Mucosa of descending colon (tissue), 3 donors: ENCODE data around the gene FADS2. TPM values are rescaled to one million over a fixed set of nuclear protein-coding genes. Genes with fewer than 3 reads are reported as not detected.

Experiments
- ATAC-seq: fragments of 200-7000 bp; cut with Tn5 transposase; one replicate; pipeline ENCODE4 v1.9.1; 2020; ENCODE audit warnings: mild to moderate bottlenecking, moderate library complexity
- DNase-seq, 3 donors: peaks; one replicate each; pipeline ENCODE4 v3.0.0-alpha.2; 2020
- H3K36me3 ChIP-seq: fragments of 200-600 bp; one replicate; pipeline ENCODE4 v1.8.0; 2021; ENCODE audit warnings: low read depth, mild to moderate bottlenecking
- H3K4me1 ChIP-seq: fragments of 200-600 bp; one replicate; pipeline ENCODE4 v1.8.0; 2021; ENCODE audit warnings: low read depth, mild to moderate bottlenecking
- H3K4me3 ChIP-seq: fragments of 200-600 bp; one replicate; pipeline ENCODE4 v1.8.0; 2021; ENCODE audit warnings: mild to moderate bottlenecking
- H3K9me3 ChIP-seq: fragments of 200-600 bp; one replicate; pipeline ENCODE4 v1.8.0; 2021; ENCODE audit warnings: mild to moderate bottlenecking
- CTCF ChIP-seq: fragments of 200-600 bp; IDR thresholded peaks from one replicate; pipeline ENCODE4 v1.8.0; 2022; ENCODE audit warnings: antibody characterized with exemption, mild to moderate bottlenecking
- intact Hi-C, 2 donors: fragments of 100-400 bp; cut with DNase I in 1 of 2; cut with micrococcal nuclease in 1 of 2; formaldehyde crosslinking; loops; one replicate each; pipeline versions ENCODE4 v1.11.0 to v1.11.1; 2022; cut with DNase I, micrococcal nuclease
- total RNA-seq, 3 donors: library from RNA; stranded (reverse); fragmentation: NEBNext Ultra II Directional in 2 of 3; extraction: Animal tissue kit (Norgen Biotek cat#: 25700) in 2 of 3; gene quantifications; one replicate each; pipeline versions ENCODE4 v1.2.1 to v1.2.4, GENCODE V29; 2021 to 2023
- donor health status: DM: no; HTN: no; CAD: no; lungs with moderate emphysema.
- donor health status: DM: no; HTN: no; CAD: no.
- donor health status: DM: no; HTN: yes; CAD: no.

Gene FADS2
- total RNA-seq, 3 donors from 2014 or later: 2.5 to 29.3 (median 8.6) TPM

DNA sequence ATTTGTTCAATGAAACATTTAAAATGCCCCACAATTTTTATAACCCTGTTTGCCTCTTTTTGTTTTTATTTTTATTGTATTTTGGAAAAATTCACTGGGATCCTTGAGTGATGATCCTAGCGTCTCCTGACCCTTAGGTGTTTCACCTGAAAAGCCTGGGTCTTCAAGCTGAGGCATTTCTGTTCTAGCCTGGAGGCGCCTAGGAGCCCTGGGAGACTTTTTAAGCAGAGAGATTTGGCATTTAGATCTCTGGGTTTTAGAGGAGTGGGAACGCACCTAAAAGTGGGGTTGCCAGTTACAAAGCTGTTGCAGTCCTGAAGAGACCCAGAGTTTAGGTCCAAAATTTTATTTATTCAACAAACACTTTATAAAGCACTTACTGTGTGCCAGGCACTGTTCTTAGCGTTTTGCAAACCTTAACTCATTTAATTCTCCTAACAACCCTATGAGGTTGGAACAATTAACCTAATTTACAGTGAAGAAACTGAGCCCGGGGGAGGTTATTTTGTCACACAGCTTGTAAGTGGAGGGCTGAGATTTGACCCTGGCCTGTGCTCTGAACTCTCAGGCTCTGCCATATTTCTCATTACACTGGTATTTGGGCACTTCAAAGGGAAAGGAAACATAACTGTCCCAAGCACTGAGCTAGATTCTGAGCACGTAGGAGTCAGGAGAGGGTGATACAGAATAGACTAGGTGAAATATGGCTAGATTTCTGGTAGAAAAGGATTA lies 10.5 kb upstream of the FADS2 start:
- DNase-seq: no peak
- H3K4me3 ChIP-seq: no peak overlapping the region
- H3K9me3 ChIP-seq: no peaks in the 10 kb centered on the region
- TF ChIP-seq CTCF: no peak
- H3K4me1 ChIP-seq: peaks cover 17% of the 10 kb centered on the region
- ATAC-seq: no peak
- no peaks in the 10 kb centered on the region for H3K36me3 ChIP-seq
- intact Hi-C loops: no loop called here

- no peak for TF ChIP-seq CTCF
- H3K36me3 ChIP-seq: no peaks in the 10 kb centered on the region
- DNase-seq (no peak), ATAC-seq (peak; percentile 54)
- H3K4me1 ChIP-seq: peaks cover 17% of the 10 kb centered on the region
- intact Hi-C loops: no loop called here
- no peaks in the 10 kb centered on the region for H3K9me3 ChIP-seq
- H3K4me3 ChIP-seq: no peak overlapping the region
Measured at GRCh38 chr11:61820174-61820573, 7.9 kb upstream of the FADS2 start.

GRCh38 chr11:61826930-61827570 lies 1.1 kb upstream of the FADS2 start:
- DNase-seq (no peak), ATAC-seq (peak; percentile 31)
- intact Hi-C loops: no loop called here
- Histone ChIP-seq H3K4me1 (peaks cover 9% of the 10 kb centered on the region), H3K36me3 (no peaks in the 10 kb centered on the region), H3K9me3 (no peaks in the 10 kb centered on the region), H3K4me3 (no peak overlapping the region)
- no peak for TF ChIP-seq CTCF

DNA sequence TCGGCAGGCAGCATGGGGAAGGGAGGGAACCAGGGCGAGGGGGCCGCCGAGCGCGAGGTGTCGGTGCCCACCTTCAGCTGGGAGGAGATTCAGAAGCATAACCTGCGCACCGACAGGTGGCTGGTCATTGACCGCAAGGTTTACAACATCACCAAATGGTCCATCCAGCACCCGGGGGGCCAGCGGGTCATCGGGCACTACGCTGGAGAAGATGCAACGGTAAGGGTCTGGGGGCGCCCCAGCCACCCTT lies 204 bp downstream of the FADS2 start:
- no peak for TF ChIP-seq CTCF

GRCh38 chr11:61828629-61829407 lies 718 bp downstream of the FADS2 start:
- no peak for TF ChIP-seq CTCF
- intact Hi-C loops: no loop called here
- no peaks in the 10 kb centered on the region for H3K9me3 ChIP-seq
- no peak overlapping the region for H3K4me3 ChIP-seq
- ATAC-seq: peak; percentile 23
- H3K4me1 ChIP-seq: peaks cover 9% of the 10 kb centered on the region
- H3K36me3 ChIP-seq: no peaks in the 10 kb centered on the region
- DNase-seq: no peak

More for the DNA sequence above, 204 bp downstream of the FADS2 start:
- DNase-seq (no peak), ATAC-seq (no peak)
- Histone ChIP-seq H3K9me3 (no peaks in the 10 kb centered on the region), H3K4me1 (peaks cover 9% of the 10 kb centered on the region), H3K36me3 (no peaks in the 10 kb centered on the region), H3K4me3 (no peak overlapping the region)
- intact Hi-C loops: no loop called here
